Mucosa of descending colon (tissue), 3 donors: ENCODE measurements around the gene CELF4. TPM values are rescaled to one million over a fixed set of nuclear protein-coding genes. Genes with fewer than 3 reads are reported as not detected.

Experiments used
- ATAC-seq: fragments of 200-7000 bp; cut with Tn5 transposase; one replicate; pipeline ENCODE4 v1.9.1; 2020; ENCODE audit warnings: mild to moderate bottlenecking, moderate library complexity
- DNase-seq, 3 donors: peaks; one replicate each; pipeline ENCODE4 v3.0.0-alpha.2; 2020
- H3K36me3 ChIP-seq: fragments of 200-600 bp; one replicate; pipeline ENCODE4 v1.8.0; 2021; ENCODE audit warnings: low read depth, mild to moderate bottlenecking
- H3K4me1 ChIP-seq: fragments of 200-600 bp; one replicate; pipeline ENCODE4 v1.8.0; 2021; ENCODE audit warnings: low read depth, mild to moderate bottlenecking
- H3K4me3 ChIP-seq: fragments of 200-600 bp; one replicate; pipeline ENCODE4 v1.8.0; 2021; ENCODE audit warnings: mild to moderate bottlenecking
- H3K9me3 ChIP-seq: fragments of 200-600 bp; one replicate; pipeline ENCODE4 v1.8.0; 2021; ENCODE audit warnings: mild to moderate bottlenecking
- CTCF ChIP-seq: fragments of 200-600 bp; IDR thresholded peaks from one replicate; pipeline ENCODE4 v1.8.0; 2022; ENCODE audit warnings: antibody characterized with exemption, mild to moderate bottlenecking
- intact Hi-C, 2 donors: fragments of 100-400 bp; cut with DNase I in 1 of 2; cut with micrococcal nuclease in 1 of 2; formaldehyde crosslinking; loops; one replicate each; pipeline versions ENCODE4 v1.11.0 to v1.11.1; 2022; cut with DNase I, micrococcal nuclease
- total RNA-seq, 3 donors: library from RNA; stranded (reverse); fragmentation: NEBNext Ultra II Directional in 2 of 3; extraction: Animal tissue kit (Norgen Biotek cat#: 25700) in 2 of 3; gene quantifications; one replicate each; pipeline versions ENCODE4 v1.2.1 to v1.2.4, GENCODE V29; 2021 to 2023
- donor health status: DM: no; HTN: no; CAD: no; lungs with moderate emphysema.
- donor health status: DM: no; HTN: no; CAD: no.
- donor health status: DM: no; HTN: yes; CAD: no.

CELF4 gene
- total RNA-seq, 3 donors from 2014 or later, result 0.32 to 4.4 (median 0.72) TPM

GRCh38 chr18:37482002-37482401 lies 83.6 kb downstream of the CELF4 start:
- H3K9me3 ChIP-seq, result no peaks in the 10 kb centered on the region
- intact Hi-C loops, result no loop called here
- H3K4me1 ChIP-seq, result no peaks in the 10 kb centered on the region
- no peak overlapping the region for H3K4me3 ChIP-seq
- TF ChIP-seq CTCF, result no peak
- no peaks in the 10 kb centered on the region for H3K36me3 ChIP-seq
- no peak for ATAC-seq
- no peak for DNase-seq

- ATAC-seq, result no peak
Observed at GRCh38 chr18:37481491-37481890, 84.1 kb downstream of the CELF4 start.

GRCh38 chr18:37481072-37481471 lies 84.5 kb downstream of the CELF4 start:
- DNase-seq (no peak), ATAC-seq (no peak)
- no peak overlapping the region for H3K4me3 ChIP-seq
- no peaks in the 10 kb centered on the region for H3K4me1 ChIP-seq
- intact Hi-C loops, result no loop called here
- H3K36me3 ChIP-seq, result no peaks in the 10 kb centered on the region
- no peak for TF ChIP-seq CTCF
- H3K9me3 ChIP-seq, result no peaks in the 10 kb centered on the region

More at GRCh38 chr18:37481491-37481890, 84.1 kb downstream of the CELF4 start:
- intact Hi-C loops, result no loop called here
- no peak for TF ChIP-seq CTCF
- Histone ChIP-seq H3K9me3 (no peaks in the 10 kb centered on the region), H3K4me3 (no peak overlapping the region), H3K36me3 (no peaks in the 10 kb centered on the region), H3K4me1 (no peaks in the 10 kb centered on the region)
- no peak for DNase-seq

DNA sequence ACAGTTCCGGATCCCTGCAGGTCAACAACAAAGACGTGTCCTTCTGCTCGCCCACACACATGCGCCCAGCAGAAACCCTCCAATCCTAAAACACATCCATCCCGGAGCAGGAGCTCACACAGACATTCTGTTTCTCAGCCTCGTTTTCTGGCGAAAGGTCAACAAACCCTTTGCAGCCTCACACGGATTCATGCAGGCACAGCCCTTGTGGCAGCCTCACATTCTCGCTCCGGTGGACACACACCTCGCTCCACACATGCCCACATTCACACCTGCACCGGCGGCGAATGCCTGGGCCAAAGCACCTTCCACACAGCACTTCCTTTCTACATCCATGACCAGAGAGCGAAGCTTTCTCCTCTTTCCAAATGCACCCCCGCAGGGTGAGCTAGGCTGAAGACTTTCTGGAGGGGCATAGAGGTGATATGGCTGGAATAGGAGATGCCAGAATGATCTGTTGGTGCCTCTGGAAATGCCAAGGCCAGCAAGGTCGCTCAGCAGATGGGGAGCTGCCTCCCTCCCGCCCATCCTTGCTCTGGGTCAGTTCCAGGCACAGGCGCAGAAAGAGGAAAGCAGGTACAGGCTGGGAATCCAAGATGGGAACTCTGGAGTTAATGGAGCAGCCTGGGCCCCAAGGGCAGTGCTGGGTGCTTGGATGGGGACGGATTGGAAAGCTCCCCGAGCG lies 88.8 kb downstream of the CELF4 start:
- Histone ChIP-seq H3K4me3 (no peak overlapping the region), H3K36me3 (no peaks in the 10 kb centered on the region), H3K4me1 (no peaks in the 10 kb centered on the region), H3K9me3 (no peaks in the 10 kb centered on the region)
- no peak for DNase-seq
- intact Hi-C loops, result no loop called here
- ATAC-seq, result no peak
- no peak for TF ChIP-seq CTCF

GRCh38 chr18:37476182-37476581 lies 89.4 kb downstream of the CELF4 start:
- H3K4me3 ChIP-seq, result no peak overlapping the region
- H3K36me3 ChIP-seq, result no peaks in the 10 kb centered on the region
- ATAC-seq (peak; percentile 24), DNase-seq (peak in 2 of 3 donors; percentile 32 to 34)
- no peaks in the 10 kb centered on the region for H3K9me3 ChIP-seq
- intact Hi-C loops, result no loop called here
- TF ChIP-seq CTCF, result no peak
- H3K4me1 ChIP-seq, result no peaks in the 10 kb centered on the region
